ENCODE data around the gene TCF7. TPM values are rescaled to one million over a fixed set of nuclear protein-coding genes. Genes with fewer than 3 reads are reported as not detected.

TCF7 gene
- total and polyA plus RNA-seq, 7 donors, result 0.24 to 2.6 (median 1.0) TPM

- WGBS, 3 donors, result 87 to 92% (median 91%) methylated on average over 8 of the region's 8 CpGs
- Histone ChIP-seq H3K36me3 (ENCODE audit: insufficient read depth in 1 of 2, low read depth in 1 of 2) (no peaks in the 10 kb centered on the region), H3K27me3 (ENCODE audit: insufficient read depth in 3 of 3, low read length in 2 of 3) (peaks cover 0 to 13% (median 3%) of the 10 kb centered on the region in 3 donors), H3K9me3 (no peaks in the 10 kb centered on the region), H3K27ac (no peak overlapping the region), H3K4me1 (peaks cover 7% of the 10 kb centered on the region), H3K4me3 (no peak overlapping the region)
- no peak for DNase-seq
- ATAC-seq, result no peak
- no peak for TF ChIP-seq CTCF (IDR thresholded peaks at IDR 0.05)
- intact Hi-C loops (cut with DNase I), result no loop called here
Observed at GRCh38 chr5:134072471-134073210, 41.8 kb upstream of the TCF7 start.

- intact Hi-C loops (cut with DNase I), result no loop called here
- DNase-seq, result no peak
- WGBS, 3 donors, result 67 to 96% (median 68%) methylated on average over 2 of the region's 2 CpGs
- Histone ChIP-seq H3K4me1 (peaks cover 7% of the 10 kb centered on the region), H3K9me3 (no peaks in the 10 kb centered on the region), H3K27ac (no peak overlapping the region), H3K36me3 (ENCODE audit: insufficient read depth in 1 of 2, low read depth in 1 of 2) (no peaks in the 10 kb centered on the region), H3K4me3 (no peak overlapping the region), H3K27me3 (ENCODE audit: insufficient read depth in 3 of 3, low read length in 2 of 3) (peaks cover 0 to 13% (median 3%) of the 10 kb centered on the region in 3 donors)
- no peak for ATAC-seq
- no peak for TF ChIP-seq CTCF (IDR thresholded peaks at IDR 0.05)
Observed at GRCh38 chr5:134073404-134073803, 41.1 kb upstream of the TCF7 start.

- H3K4me1 ChIP-seq, result peaks cover 7% of the 10 kb centered on the region
- DNase-seq (no peak), ATAC-seq (no peak)
- H3K27me3 ChIP-seq (ENCODE audit: insufficient read depth in 3 of 3, low read length in 2 of 3), result peaks cover 0 to 13% (median 3%) of the 10 kb centered on the region in 3 donors
- intact Hi-C loops (cut with DNase I), result no loop called here
- H3K4me3 ChIP-seq, result no peak overlapping the region
- H3K27ac ChIP-seq, result no peak overlapping the region
- no peaks in the 10 kb centered on the region for H3K36me3 ChIP-seq (ENCODE audit: insufficient read depth in 1 of 2, low read depth in 1 of 2)
- no peaks in the 10 kb centered on the region for H3K9me3 ChIP-seq
- 87 to 92% (median 87%) methylated on average over 2 of the region's 2 CpGs for WGBS, 3 donors
- no peak for TF ChIP-seq CTCF (IDR thresholded peaks at IDR 0.05)
Observed at GRCh38 chr5:134075102-134075501, 39.4 kb upstream of the TCF7 start.

GRCh38 chr5:134077926-134078580, 36.4 kb upstream of the TCF7 start:
- H3K36me3 ChIP-seq (ENCODE audit: insufficient read depth in 1 of 2, low read depth in 1 of 2), result no peaks in the 10 kb centered on the region
- intact Hi-C loops (cut with DNase I), result no loop called here
- H3K4me1 ChIP-seq, result no peaks in the 10 kb centered on the region
- no peak overlapping the region for H3K27ac ChIP-seq
- no peak overlapping the region for H3K4me3 ChIP-seq
- ATAC-seq (peak; percentile 64 to 82 (median 72)), DNase-seq (no peak)
- TF ChIP-seq CTCF (IDR thresholded peaks at IDR 0.05), result no peak
- WGBS, 3 donors, result 51 to 69% (median 53%) methylated on average over 8 of the region's 8 CpGs
- H3K27me3 ChIP-seq (ENCODE audit: insufficient read depth in 3 of 3, low read length in 2 of 3), result no peaks in the 10 kb centered on the region
- H3K9me3 ChIP-seq, result no peaks in the 10 kb centered on the region

Measured in psoas muscle (tissue), 8 donors.